KMS-11 (cell line): ENCODE data around the gene COIL.

Experiments used
- H2AFZ ChIP-seq: fragments of 200-600 bp; sonication (generic); 2 replicates; pipeline ENCODE4 v1.6.1; 2016; ENCODE audit warnings: antibody characterized with exemption, mixed run types, low read depth
- H3K27ac ChIP-seq: fragments of 200-600 bp; sonication (generic); 2 replicates; pipeline ENCODE4 v1.6.1; 2016; ENCODE audit warnings: mild to moderate bottlenecking, mixed run types
- H3K27me3 ChIP-seq: fragments of 200-600 bp; sonication (generic); 2 replicates; pipeline ENCODE4 v1.6.1; 2017; ENCODE audit warnings: mild to moderate bottlenecking, low read depth, mixed run types, moderate library complexity; ENCODE audit not compliant: insufficient read depth
- H3K36me3 ChIP-seq: fragments of 200-600 bp; sonication (generic); 2 replicates; pipeline ENCODE4 v1.6.1; 2017; ENCODE audit warnings: mild to moderate bottlenecking, mixed run types; ENCODE audit not compliant: insufficient read depth
- H3K4me1 ChIP-seq: fragments of 200-600 bp; sonication (generic); 2 replicates; pipeline ENCODE4 v1.6.1; 2016; ENCODE audit warnings: mild to moderate bottlenecking, low read depth, mixed run types; ENCODE audit not compliant: poor library complexity, severe bottlenecking
- H3K4me2 ChIP-seq: fragments of 200-600 bp; sonication (generic); 2 replicates; pipeline ENCODE4 v1.7.0; 2016; ENCODE audit warnings: mild to moderate bottlenecking, mixed run types
- H3K4me3 ChIP-seq: fragments of 200-600 bp; sonication (generic); IDR thresholded peaks from 2 replicates; pipeline ENCODE4 v1.6.1; 2017; ENCODE audit warnings: low read depth, low read length, mixed read lengths; ENCODE audit not compliant: insufficient read depth
- H3K79me2 ChIP-seq: fragments of 200-600 bp; sonication (generic); 2 replicates; pipeline ENCODE4 v1.6.1; 2016; ENCODE audit warnings: low read depth, mixed run types; ENCODE audit not compliant: insufficient read depth
- H3K9ac ChIP-seq: fragments of 200-600 bp; sonication (generic); 2 replicates; pipeline ENCODE4 v1.6.1; 2016; ENCODE audit warnings: mild to moderate bottlenecking, mixed run types
- H4K20me1 ChIP-seq: fragments of 200-600 bp; sonication (generic); 2 replicates; pipeline ENCODE4 v1.6.1; 2016; ENCODE audit warnings: mild to moderate bottlenecking, mixed run types; ENCODE audit not compliant: insufficient read depth
- TF ChIP-seq, protein P1 (sequence below): fragments of 200-600 bp; sonication (generic); conservative IDR thresholded peaks from 2 replicates; pipeline ENCODE4 v1.6.1; 2017; ENCODE audit warnings: low read depth, mild to moderate bottlenecking, antibody characterized with exemption, low read length, moderate library complexity, mixed read lengths

The COIL gene

DNA sequence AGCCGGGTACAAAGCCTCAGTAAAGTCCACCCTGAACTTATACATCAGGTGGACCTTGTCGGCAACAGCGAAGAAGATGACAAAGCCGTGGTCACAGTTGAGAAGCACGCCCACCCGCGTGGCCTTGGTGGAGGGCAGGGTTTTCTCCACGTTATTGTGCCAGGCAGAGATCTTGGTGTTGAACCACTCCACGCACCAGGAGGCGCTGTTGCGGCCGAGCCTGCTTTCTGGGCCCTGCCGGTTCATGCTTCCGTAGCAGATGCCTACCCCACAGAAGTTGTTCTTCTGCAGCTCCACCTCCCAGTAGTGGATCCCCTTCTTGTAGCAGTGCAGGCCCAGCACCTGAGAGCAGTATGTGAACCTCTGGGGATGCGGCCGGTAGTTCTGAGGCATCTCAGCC, 69.1 kb downstream of the COIL start:
- Histone ChIP-seq H3K27ac (no peak overlapping the region), H3K4me1 (no peaks in the 10 kb centered on the region), H3K79me2 (no peaks in the 10 kb centered on the region), H3K4me3 (no peak overlapping the region), H4K20me1 (no peaks in the 10 kb centered on the region), H3K9ac (no peak overlapping the region), H3K36me3 (peaks cover 7% of the 10 kb centered on the region; the same call in 1 of the 2 replicates), H3K4me2 (no peak overlapping the region), H3K27me3 (no peaks in the 10 kb centered on the region), H2AFZ (no peak overlapping the region)
- TF ChIP-seq, protein P1, sequence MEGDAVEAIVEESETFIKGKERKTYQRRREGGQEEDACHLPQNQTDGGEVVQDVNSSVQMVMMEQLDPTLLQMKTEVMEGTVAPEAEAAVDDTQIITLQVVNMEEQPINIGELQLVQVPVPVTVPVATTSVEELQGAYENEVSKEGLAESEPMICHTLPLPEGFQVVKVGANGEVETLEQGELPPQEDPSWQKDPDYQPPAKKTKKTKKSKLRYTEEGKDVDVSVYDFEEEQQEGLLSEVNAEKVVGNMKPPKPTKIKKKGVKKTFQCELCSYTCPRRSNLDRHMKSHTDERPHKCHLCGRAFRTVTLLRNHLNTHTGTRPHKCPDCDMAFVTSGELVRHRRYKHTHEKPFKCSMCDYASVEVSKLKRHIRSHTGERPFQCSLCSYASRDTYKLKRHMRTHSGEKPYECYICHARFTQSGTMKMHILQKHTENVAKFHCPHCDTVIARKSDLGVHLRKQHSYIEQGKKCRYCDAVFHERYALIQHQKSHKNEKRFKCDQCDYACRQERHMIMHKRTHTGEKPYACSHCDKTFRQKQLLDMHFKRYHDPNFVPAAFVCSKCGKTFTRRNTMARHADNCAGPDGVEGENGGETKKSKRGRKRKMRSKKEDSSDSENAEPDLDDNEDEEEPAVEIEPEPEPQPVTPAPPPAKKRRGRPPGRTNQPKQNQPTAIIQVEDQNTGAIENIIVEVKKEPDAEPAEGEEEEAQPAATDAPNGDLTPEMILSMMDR, result peak; percentile 50

DNA sequence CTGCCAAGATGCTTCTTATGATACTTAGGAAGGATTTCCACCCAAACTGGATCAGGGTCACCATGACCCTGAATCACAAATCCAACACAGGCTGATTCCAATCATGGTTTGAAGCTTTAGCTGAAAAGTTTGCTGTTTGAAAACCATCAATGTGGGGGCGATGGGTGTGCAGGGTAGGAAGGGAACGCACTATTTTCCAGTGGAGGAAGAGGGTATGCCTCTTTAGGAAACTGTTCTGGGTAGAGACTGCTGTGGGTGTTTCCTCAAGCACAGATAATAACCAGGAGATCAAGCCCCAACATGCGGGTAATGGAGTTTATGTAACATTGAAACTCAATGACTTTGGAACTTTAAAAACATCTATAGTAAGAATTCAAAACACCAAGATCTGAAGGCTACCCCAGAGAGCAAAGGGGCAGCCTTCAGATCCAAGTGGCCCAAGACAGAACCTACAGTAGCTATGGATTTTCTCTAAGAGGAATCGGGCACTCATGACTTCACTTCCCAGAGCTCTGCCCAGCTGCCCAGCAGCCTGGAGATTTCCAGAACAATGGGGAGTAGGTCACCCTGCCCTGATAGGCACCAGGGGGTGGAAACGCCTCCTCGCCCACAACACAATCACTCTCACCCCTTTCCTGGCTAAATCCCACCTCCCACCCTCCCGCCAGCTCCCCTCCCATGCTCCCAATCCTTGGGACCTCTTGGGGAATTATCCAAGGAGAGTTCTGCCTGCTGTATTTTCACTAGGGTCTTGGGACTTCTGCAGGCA, 69.8 kb downstream of the COIL start:
- H3K4me3 ChIP-seq, result no peak overlapping the region
- TF ChIP-seq, protein P1, result no peak
- H3K27ac ChIP-seq, result no peak overlapping the region
- no peaks in the 10 kb centered on the region for H3K4me1 ChIP-seq
- H3K9ac ChIP-seq, result no peak overlapping the region
- H3K36me3 ChIP-seq, result peaks cover 7% of the 10 kb centered on the region; the same call in 1 of the 2 replicates
- no peaks in the 10 kb centered on the region for H3K27me3 ChIP-seq
- H3K79me2 ChIP-seq, result no peaks in the 10 kb centered on the region
- H3K4me2 ChIP-seq, result no peak overlapping the region
- H2AFZ ChIP-seq, result no peak overlapping the region
- H4K20me1 ChIP-seq, result no peaks in the 10 kb centered on the region

DNA sequence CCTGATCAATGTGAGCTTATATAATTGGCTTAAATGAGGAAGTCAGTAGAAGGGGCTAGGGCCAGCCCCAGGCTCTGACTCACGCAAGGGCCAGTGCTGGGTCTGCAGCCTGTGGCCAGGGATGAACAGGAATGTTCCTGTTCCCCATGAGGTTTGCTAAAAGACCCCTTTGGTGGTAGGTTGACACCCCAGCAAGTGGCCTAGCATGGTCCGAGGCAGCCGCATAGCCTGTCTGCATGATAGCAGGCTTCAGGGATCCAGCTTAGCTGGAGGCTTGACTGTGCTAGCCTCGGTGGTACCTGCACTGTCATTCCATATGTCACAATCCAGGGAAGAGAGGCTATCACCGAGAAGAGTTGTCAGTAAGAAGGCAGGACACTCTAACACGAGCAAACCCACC, 70.5 kb downstream of the COIL start:
- TF ChIP-seq, protein P1, result no peak

More for the DNA sequence above, 70.5 kb downstream of the COIL start:
- H3K9ac ChIP-seq, result no peak overlapping the region
- no peak overlapping the region for H3K27ac ChIP-seq
- peaks cover 7% of the 10 kb centered on the region; the same call in 1 of the 2 replicates for H3K36me3 ChIP-seq
- H3K4me2 ChIP-seq, result no peak overlapping the region
- no peak overlapping the region for H3K4me3 ChIP-seq
- no peaks in the 10 kb centered on the region for H3K4me1 ChIP-seq
- no peaks in the 10 kb centered on the region for H3K79me2 ChIP-seq
- no peaks in the 10 kb centered on the region for H4K20me1 ChIP-seq
- no peak overlapping the region for H2AFZ ChIP-seq
- H3K27me3 ChIP-seq, result no peaks in the 10 kb centered on the region
